Measurements from ENCODE around the gene HMGB4.

- TF ChIP-seq POLR2A (IDR thresholded peaks at IDR 0.05) (no peak), POLR2AphosphoS5 (IDR thresholded peaks at IDR 0.05) (no peak), EP300 (IDR thresholded peaks at IDR 0.05) (no peak)
- TF ChIP-seq, protein P1, sequence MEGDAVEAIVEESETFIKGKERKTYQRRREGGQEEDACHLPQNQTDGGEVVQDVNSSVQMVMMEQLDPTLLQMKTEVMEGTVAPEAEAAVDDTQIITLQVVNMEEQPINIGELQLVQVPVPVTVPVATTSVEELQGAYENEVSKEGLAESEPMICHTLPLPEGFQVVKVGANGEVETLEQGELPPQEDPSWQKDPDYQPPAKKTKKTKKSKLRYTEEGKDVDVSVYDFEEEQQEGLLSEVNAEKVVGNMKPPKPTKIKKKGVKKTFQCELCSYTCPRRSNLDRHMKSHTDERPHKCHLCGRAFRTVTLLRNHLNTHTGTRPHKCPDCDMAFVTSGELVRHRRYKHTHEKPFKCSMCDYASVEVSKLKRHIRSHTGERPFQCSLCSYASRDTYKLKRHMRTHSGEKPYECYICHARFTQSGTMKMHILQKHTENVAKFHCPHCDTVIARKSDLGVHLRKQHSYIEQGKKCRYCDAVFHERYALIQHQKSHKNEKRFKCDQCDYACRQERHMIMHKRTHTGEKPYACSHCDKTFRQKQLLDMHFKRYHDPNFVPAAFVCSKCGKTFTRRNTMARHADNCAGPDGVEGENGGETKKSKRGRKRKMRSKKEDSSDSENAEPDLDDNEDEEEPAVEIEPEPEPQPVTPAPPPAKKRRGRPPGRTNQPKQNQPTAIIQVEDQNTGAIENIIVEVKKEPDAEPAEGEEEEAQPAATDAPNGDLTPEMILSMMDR (IDR thresholded peaks at IDR 0.05), result no peak
These were observed 44.5 kb upstream of the HMGB4 start for GRCh38 chr1:33819290-33819912.

Measured in upper lobe of left lung (tissue), 4 donors.